K562 (cell line): Measurements from ENCODE around the gene TLDC2. TPM values are rescaled to one million over a fixed set of nuclear protein-coding genes. Genes with fewer than 3 reads are reported as not detected.

ENCODE experiments used
- ARHGAP35 ChIP-seq: fragments of 450-650 bp; IDR thresholded peaks from 2 replicates; pipeline ENCODE4 v1.6.1; 2018; ENCODE audit not compliant: partially characterized antibody
- DEAF1 ChIP-seq: fragments of 450-650 bp; formaldehyde crosslinking; IDR thresholded peaks from 2 replicates; pipeline ENCODE4 v1.4.0; 2020; ENCODE audit warnings: mild to moderate bottlenecking, moderate library complexity
- DIDO1 ChIP-seq: fragments of 450-650 bp; IDR thresholded peaks from 2 replicates; pipeline ENCODE4 v1.6.1; 2016; ENCODE audit warnings: low read depth, missing biosample characterization, missing genetic modification characterization
- E2F4 ChIP-seq: sonication (generic); formaldehyde crosslinking; IDR thresholded peaks from 2 replicates; pipeline ENCODE4 v1.8.0; 2022; ENCODE audit warnings: mild to moderate bottlenecking, low read depth, missing genetic modification reagents
- ETS1 ChIP-seq: conservative IDR thresholded peaks from 2 replicates; pipeline ENCODE4 v1.6.1; 2011; ENCODE audit warnings: low read depth, mild to moderate bottlenecking, low read length; ENCODE audit not compliant: control insufficient read depth
- HEY1 ChIP-seq: fragments of 250-450 bp; sonication (Bioruptor Pico); IDR thresholded peaks from 2 replicates; pipeline ENCODE4 v1.5.0; 2020; ENCODE audit warnings: mild to moderate bottlenecking, moderate library complexity, borderline replicate concordance
- JUN ChIP-seq, 2 experiments: sonication (generic) in 1 of 2; formaldehyde crosslinking in 1 of 2; IDR thresholded peaks; 2 replicates each; pipeline versions ENCODE4 v1.6.1 to v1.8.0; 2012 to 2022; ENCODE audit warnings: borderline replicate concordance in 2 of 2, mild to moderate bottlenecking in 2 of 2, improper control_type of control experiment in 1 of 2, low read depth in 1 of 2, low read length in 1 of 2, missing genetic modification reagents in 1 of 2
- KLF13 ChIP-seq: fragments of 450-650 bp; IDR thresholded peaks from 2 replicates; pipeline ENCODE4 v1.6.1; 2016; ENCODE audit warnings: missing genetic modification characterization, low read depth, mild to moderate bottlenecking, missing compliant biosample characterization, moderate library complexity, borderline replicate concordance
- MAZ ChIP-seq, 2 experiments: fragments of 450-650 bp in 1 of 2; sonication (generic) in 1 of 2; formaldehyde crosslinking; IDR thresholded peaks in 1 of 2; conservative IDR thresholded peaks in 1 of 2; 2 replicates each; pipeline versions ENCODE4 v1.4.0 to v1.5.0; 2020; ENCODE audit warnings: mild to moderate bottlenecking in 1 of 2, missing genetic modification reagents in 1 of 2
- MBD2 ChIP-seq: sonication (generic); IDR thresholded peaks from 2 replicates; pipeline ENCODE4 v1.6.1; 2016; ENCODE audit warnings: low read depth, borderline replicate concordance
- PCBP1 ChIP-seq: fragments of 200-400 bp; formaldehyde crosslinking; IDR thresholded peaks from 2 replicates; pipeline ENCODE4 v1.6.1; 2018; ENCODE audit warnings: mild to moderate bottlenecking, low read depth, low read length; ENCODE audit not compliant: poor library complexity, severe bottlenecking
- PREB ChIP-seq: sonication (generic); formaldehyde crosslinking; IDR thresholded peaks from 2 replicates; pipeline ENCODE4 v1.8.1; 2023; ENCODE audit warnings: mild to moderate bottlenecking, missing genetic modification reagents
- RAD21 ChIP-seq, 2 experiments: fragments of 250-450 bp in 1 of 2; fragments of 450-650 bp in 1 of 2; sonication (Bioruptor Pico) in 1 of 2; formaldehyde crosslinking in 1 of 2; IDR thresholded peaks in 1 of 2; conservative IDR thresholded peaks in 1 of 2; 2 replicates each; pipeline versions ENCODE4 v1.4.0 to v1.8.0; 2020 to 2022; ENCODE audit warnings: mild to moderate bottlenecking in 2 of 2, moderate library complexity in 1 of 2
- SIN3A ChIP-seq, 2 experiments: fragments of 150-350 bp in 1 of 2; IDR thresholded peaks; 2 replicates each; pipeline ENCODE4 v1.6.1; 2011 to 2016; ENCODE audit warnings: borderline replicate concordance in 2 of 2, low read depth in 2 of 2, low read length in 2 of 2, mild to moderate bottlenecking in 2 of 2, moderate library complexity in 2 of 2; ENCODE audit not compliant: control insufficient read depth in 1 of 2
- TRIM25 ChIP-seq: fragments of 450-650 bp; IDR thresholded peaks from 2 replicates; pipeline ENCODE4 v1.7.0; 2016; ENCODE audit warnings: borderline replicate concordance
- ZNF707 ChIP-seq: fragments of 250-450 bp; sonication (Bioruptor Pico); conservative IDR thresholded peaks from 2 replicates; pipeline ENCODE4 v1.8.0; 2022; ENCODE audit warnings: inconsistent platforms, mild to moderate bottlenecking, moderate library complexity
- polyA plus RNA-seq, 8 experiments: library from polyadenylated mRNA; depleted of rRNA in 4 of 8; stranded (reverse) in 5 of 8; unstranded in 3 of 8; fragments of >200 nt; fragmentation: Nextera tagmentation in 2 of 8; fragmentation: Illumina TruSeq in 1 of 8; extraction: Ambion mirVana in 2 of 8; extraction: Trizol in 1 of 8; gene quantifications; 2 replicates each; pipeline versions ENCODE4 v1.2.1 to v1.2.3, GENCODE V29; 2011 to 2014; ENCODE audit warnings: inconsistent platforms in 1 of 8, missing spikeins in 1 of 8
- total RNA-seq, 7 experiments: library from RNA; depleted of rRNA in 6 of 7; stranded (reverse); fragments of >200 nt in 6 of 7; fragmentation: Illumina TruSeq in 2 of 7; extraction: Trizol in 2 of 7; gene quantifications; 2 replicates each; pipeline versions ENCODE4 v1.2.1 to v1.2.3, GENCODE V29; 2011 to 2021; ENCODE audit warnings: low replicate concordance in 1 of 7

Gene TLDC2
- total and polyA plus RNA-seq, 9 of the 15 experiments (the other 6 are each of a cell fraction or from before 2014, with no cell fraction given): not detected

GRCh38 chr20:36886859-36887751, 11.2 kb downstream of the TLDC2 start (continued):
- TF ChIP-seq HEY1 (CRISPR knock-in tag): no peak
- no peak for TF ChIP-seq ETS1
- TF ChIP-seq MBD2: no peak
- no peak for TF ChIP-seq PCBP1
- TF ChIP-seq TRIM25: no peak
- TF ChIP-seq E2F4 (CRISPR knock-in tag): peak; percentile 35; the same call in 1 of the 2 replicates
- no peak for TF ChIP-seq KLF13
- no peak for TF ChIP-seq JUN (IDR thresholded peaks at IDR 0.05; ENCODE audit: borderline replicate concordance, low read depth, low read length)
- no peak for TF ChIP-seq JUN (CRISPR knock-in tag; IDR thresholded peaks at IDR 0.05; ENCODE audit: borderline replicate concordance)
- no peak for TF ChIP-seq ARHGAP35
- TF ChIP-seq ZNF707 (CRISPR knock-in tag): no peak
- peak; percentile 96 for TF ChIP-seq DEAF1
- TF ChIP-seq DIDO1 (tag): no peak
- TF ChIP-seq RAD21 (CRISPR knock-in tag; conservative IDR thresholded peaks at IDR 0.05 in 1 of 2, IDR thresholded peaks at IDR 0.05 in 1 of 2): peak; percentile 94 to 96
- no peak for TF ChIP-seq PREB (CRISPR knock-in tag)
- peak; percentile 38 to 46; a peak in 1 of 4 replicates for TF ChIP-seq MAZ (CRISPR knock-in tag; conservative IDR thresholded peaks at IDR 0.05 in 1 of 2, IDR thresholded peaks at IDR 0.05 in 1 of 2)
- TF ChIP-seq SIN3A (IDR thresholded peaks at IDR 0.05; ENCODE audit: borderline replicate concordance in 2 of 2, control insufficient read depth in 1 of 2, low read depth in 2 of 2, low read length in 2 of 2): no peak
